Measurements from ENCODE around the gene SRRM2.

- no peak for TF ChIP-seq TAF1 (IDR thresholded peaks at IDR 0.05; ENCODE audit: borderline replicate concordance, low read depth, low read length)
- no peak for TF ChIP-seq POLR2AphosphoS5 (IDR thresholded peaks at IDR 0.05; ENCODE audit: low read depth, low read length)
Observed at GRCh38 chr16:2745961-2746360, 6.5 kb upstream of the SRRM2 start.

All from GM12892 (cell line).